NCI-H82 treated with DMSO at 0.1 percent for 48 hours (cell line): ENCODE results near the gene PHC2.
"Not testable (repeated sequence)": the region's sequence is repeated elsewhere in the genome, so short reads cannot be mapped to it uniquely, and the experiment has no call there.

Source experiments
- DNase-seq: peaks from one replicate; lab custom pipeline; 2025; ENCODE audit not compliant: unreplicated experiment; lab: John Stamatoyannopoulos, UW

Gene PHC2

DNA sequence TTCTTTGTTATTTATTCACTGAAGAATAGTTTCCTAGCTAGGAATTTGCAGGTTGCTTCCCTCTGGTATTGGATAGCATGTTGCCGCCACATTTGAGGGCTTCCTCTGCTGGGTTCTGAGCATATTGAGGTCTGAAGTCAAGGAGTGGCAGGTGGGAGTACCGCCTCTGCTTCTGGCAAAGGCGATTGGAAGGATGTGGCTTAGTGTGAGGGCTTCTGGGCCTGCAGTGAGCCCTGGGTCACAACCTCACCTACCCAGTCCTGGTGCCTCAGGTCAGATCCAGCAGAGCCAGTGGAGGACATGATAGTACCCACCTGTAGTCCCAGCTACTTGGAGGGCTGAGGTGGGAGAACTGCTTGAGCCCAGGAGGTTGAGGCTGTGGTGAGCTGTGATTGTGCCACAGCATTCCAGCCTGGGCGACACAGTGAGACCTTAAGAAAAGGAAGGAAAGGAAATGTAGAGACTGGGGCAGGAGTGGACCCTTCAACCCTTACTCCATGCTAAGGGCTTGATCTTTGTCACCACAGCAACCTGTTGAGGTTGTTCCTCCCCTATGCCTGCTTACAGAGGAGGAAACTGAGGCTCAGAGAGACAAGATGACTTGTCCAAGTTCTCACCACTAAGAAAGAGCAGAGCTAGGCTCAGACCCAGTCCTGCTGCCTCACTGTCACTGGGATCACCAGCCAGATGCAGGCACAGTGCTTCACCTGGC lies 132.8 kb downstream of the PHC2 start:
- DNase-seq = no peak

DNA sequence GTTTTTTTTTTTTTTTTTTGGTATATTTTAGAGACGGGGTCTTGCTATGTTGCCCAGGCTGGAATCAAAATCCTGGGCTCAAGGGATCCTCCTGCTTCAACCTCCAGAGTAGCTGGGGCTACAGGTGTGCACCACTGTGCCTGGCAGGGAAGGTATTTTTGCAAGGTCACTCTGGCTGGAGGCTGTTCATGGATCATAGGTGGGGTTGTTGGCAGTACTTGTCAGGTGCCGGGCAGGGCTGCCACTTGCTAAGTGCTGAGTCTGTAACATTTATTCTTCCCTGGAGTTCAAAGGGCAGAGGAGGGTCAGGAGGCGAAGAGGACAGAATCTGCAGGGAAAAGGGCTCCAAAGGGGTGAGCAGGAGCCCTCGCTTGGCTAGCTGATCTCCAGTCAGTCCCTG lies 134.1 kb downstream of the PHC2 start:
- DNase-seq = no peak

GRCh38 chr1:33296082-33296458 lies 134.8 kb downstream of the PHC2 start:
- no peak for DNase-seq

DNA sequence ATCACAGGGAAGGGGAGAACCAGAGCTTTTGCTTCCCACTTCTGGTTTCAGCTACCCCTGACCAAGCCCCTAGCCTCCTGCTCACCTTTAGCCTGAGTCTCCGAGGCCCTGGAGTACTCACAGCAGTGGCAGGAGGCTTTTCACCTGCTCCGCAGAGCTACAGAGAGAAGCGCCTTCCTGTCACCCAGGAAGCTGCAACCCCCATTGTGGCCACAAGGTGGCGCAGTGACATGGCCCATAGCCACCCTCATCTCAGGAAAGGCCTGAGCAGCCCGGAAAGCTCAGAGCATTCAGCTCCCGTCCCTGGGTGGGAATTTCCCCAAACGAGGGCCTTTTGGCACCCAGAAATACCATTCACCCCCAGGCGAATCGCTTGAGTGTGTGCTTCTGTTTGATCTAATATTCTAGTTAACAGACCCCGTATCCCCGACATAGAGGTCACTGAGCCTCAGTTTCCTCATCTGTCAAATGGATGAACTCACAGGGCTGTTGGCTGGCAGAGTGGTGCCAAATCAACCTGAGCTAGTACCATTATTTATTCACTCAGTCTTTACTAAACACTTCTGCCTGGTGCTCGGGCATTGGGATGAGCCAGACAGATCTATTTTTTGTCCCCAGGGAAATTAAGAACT lies 135.3 kb downstream of the PHC2 start:
- peak; percentile 26 for DNase-seq

GRCh38 chr1:33295023-33295422 lies 135.9 kb downstream of the PHC2 start:
- no peak for DNase-seq

DNA sequence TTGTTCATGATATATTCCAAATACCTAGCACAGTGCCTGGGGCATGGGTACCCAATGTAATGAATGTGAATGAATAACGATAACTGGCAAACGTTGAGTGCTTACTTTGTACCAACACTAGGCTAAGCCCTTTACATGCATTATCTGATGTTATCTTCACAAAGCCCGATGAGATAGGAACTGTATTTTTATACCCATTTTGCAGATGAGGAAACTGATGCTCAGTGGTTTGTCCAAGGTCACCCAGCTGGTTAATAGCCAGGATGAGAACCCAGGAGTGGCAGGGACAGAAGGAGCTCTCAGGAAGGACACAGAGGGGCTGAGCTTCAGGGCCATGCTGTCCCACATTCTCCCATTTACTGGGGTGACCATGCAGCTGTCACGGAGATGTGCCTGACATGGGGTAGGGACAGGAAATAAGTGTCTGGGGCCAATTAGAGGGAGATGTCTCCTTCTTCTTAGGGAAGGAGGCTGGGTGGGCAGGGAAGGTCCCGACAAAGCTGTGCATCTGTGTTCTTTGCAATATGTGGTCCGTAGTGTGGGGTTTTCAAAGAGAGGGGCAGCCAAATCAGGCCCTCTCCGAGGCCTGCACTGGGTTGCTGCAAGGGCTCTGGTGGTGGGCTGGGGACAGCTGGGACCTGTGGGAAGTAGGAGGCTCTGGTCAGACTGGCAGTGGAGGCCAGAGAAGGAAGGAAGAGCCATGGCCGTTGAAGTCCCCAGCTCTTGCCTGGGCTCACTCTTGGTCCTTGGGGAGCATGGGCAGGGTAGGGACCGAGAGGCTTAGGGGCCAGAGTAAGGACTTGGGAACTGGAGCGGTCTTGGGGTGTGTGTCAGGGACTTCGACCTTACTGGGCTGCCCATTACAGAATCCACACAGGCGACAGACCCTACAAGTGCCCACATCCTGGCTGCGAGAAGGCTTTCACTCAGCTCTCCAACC lies 136.6 kb downstream of the PHC2 start:
- no peak for DNase-seq

DNA sequence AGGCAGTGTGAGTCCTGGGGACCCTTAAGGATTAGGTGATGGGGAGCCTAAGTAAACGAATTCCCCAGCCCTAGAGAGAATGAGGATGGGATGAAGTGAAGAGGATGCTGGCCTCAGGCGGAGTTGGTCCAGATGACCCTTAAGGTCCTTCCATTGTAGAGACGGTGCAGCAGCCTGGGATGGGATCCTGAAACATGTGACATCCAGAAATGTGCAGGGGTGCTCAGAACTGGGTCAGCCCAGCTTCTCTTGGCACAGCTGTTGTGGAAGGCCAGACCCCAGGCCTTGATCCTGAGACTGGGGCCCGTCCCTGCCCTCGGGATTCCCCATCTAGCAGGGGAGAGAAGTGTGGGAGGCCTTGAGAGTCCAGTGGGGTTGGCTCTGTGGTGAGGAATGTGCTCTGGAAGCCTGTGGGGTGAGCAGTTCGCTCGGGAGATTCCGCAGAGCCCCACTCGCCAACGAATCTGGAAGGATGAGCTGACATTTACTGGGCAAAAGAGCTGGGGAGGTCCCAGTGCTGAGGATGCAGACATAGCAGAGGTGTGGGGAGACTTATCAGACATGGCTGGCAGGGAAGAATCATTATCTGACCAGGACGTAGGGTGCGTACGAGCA lies 138.1 kb downstream of the PHC2 start:
- no peak for DNase-seq

DNA sequence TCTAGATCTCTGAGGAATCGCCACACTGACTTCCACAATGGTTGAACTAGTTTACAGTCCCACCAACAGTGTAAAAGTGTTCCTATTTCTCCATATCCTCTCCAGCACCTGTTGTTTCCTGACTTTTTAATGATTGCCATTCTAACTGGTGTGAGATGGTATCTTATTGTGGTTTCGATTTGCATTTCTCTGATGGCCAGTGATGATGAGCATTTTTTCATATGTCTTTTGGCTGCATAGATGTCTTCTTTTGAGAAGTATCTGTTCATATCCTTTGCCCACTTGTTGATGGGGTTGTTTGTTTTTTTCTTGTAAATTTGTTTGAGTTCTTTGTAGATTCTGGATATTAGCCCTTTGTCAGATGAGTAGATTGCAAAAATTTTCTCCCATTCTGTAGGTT lies 140.3 kb downstream of the PHC2 start:
- DNase-seq = not testable (repeated sequence)

GRCh38 chr1:33289858-33290154 lies 141.1 kb downstream of the PHC2 start:
- DNase-seq = no peak

- no peak for DNase-seq
Measured at GRCh38 chr1:33288976-33289857, 141.7 kb downstream of the PHC2 start.

- DNase-seq = no peak
Measured at GRCh38 chr1:33287317-33287716, 143.6 kb downstream of the PHC2 start.

DNA sequence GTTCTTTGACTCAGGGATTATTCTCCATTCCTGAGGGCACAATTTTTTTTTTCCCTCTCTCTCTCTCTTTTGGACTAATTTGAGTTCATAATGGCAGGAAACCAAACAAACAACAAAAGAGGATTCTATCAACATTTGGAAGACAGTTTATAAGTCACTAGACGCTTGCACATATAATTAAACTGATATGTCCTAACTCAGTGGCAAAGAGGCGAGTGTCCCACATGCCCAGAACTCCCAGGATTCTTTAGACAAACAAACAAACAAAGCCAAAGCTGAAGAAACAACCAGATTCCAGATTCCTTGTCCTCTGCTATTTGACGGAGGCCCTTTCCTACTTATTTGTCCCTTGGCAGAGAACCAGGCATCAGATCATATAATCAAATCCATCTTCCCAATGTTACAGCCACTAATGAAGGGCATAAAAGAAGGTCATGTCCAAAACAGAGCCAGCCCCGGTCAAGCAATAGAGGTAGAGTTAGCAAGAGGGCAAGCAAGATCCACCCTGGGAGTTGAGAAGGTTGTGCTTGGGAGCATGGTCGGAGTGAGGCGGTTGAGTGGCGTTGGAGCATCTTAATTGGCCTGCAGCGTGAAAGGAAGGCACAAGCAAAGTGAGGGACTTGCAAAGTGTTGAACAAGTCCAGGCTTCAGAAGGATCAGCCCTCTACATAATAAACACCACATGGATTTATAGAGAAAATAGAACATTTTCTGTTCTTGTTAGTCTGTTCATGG lies 144.3 kb downstream of the PHC2 start:
- DNase-seq = no peak

DNA sequence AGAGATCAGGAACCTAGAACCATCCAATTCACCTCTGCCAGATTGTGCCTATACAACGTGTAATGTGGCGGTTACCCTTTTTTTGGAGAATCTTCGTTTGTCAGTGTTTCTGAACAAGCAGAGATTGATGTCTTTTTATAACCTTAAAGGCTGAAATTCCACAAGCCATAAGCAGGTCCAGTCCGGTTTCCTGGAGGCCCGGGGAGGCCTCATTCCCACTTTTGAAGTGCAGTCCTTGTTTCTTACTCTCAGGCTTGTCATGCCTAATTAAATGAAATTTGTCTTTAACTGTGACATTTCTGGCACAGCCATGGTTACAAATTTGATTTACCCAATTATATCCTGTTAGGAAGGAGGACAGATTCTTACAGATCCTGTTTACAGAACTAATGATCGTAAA lies 146.8 kb downstream of the PHC2 start:
- DNase-seq = no peak

DNA sequence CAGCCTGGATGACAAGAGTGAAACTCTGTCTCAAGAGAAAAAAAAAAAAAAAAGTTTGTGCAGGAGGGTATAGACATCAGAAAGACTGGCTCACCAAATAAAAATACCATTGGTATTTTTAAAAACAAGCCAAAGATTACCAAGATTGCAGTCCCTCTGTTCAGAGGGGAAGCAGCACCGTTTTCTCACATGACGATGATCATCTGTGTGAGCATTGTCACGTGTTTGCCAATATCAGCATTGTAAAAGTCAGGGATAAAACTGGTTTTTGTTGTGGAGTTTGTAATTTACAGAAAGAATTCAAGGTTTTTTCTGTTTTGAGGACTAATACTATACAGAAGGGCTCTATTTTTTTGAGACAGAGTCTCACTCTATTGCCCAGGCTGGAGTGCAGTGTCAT lies 148.1 kb downstream of the PHC2 start:
- no peak for DNase-seq

DNA sequence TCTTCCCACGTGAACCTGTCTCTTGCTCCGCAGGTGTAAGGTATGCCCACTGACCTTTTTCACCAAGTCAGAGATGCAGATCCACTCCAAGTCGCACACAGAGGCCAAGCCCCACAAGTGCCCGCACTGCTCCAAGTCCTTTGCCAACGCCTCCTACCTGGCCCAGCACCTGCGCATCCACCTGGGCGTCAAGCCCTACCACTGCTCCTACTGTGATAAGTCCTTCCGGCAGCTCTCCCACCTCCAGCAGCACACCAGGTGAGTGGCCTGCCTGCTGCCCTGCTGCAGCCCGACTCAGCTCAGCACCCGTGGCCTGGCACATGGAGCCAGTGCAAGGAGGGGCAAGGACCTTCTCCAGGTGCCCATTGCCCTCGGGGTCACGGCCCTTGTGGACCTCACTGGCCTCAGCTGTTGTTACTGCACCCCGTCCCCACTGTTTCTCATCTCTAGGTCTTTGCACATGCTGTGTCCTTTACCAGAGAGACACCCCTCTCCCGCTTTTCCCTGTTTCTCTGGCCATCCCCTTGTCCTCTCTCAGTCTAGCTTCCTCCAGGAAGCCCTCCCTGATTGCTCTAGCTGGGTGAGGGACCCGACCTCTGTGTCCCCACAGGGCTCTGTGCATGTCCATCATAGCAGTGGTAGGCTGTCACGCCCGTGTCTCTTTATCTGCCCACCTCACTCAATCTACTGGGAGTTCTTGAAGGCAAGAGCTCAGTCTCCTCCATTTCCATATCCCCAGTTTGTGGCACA lies 149.2 kb downstream of the PHC2 start:
- no peak for DNase-seq

DNA sequence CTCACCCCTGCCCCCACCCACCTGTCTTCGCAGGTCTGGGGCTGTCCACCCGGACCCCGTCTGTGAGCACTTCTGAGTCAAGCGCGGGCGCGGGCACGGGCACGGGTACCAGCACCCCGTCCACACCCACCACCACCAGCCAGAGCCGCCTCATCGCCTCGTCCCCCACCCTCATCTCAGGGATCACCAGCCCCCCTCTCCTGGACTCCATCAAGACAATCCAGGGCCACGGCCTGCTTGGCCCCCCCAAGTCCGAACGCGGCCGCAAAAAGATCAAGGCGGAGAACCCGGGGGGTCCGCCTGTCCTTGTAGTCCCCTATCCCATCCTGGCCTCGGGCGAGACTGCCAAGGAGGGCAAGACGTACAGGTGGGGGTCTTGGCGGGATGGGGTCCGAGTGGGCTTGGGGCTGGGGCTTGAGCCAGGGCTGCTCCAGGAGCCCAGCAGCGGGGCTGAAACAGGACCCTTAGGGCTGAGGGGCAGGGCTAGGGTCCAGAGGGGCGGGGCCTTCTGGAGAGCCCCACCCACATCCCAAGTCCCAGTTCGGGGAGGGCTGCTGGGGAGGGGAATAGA lies 150.7 kb downstream of the PHC2 start:
- DNase-seq = no peak

DNA sequence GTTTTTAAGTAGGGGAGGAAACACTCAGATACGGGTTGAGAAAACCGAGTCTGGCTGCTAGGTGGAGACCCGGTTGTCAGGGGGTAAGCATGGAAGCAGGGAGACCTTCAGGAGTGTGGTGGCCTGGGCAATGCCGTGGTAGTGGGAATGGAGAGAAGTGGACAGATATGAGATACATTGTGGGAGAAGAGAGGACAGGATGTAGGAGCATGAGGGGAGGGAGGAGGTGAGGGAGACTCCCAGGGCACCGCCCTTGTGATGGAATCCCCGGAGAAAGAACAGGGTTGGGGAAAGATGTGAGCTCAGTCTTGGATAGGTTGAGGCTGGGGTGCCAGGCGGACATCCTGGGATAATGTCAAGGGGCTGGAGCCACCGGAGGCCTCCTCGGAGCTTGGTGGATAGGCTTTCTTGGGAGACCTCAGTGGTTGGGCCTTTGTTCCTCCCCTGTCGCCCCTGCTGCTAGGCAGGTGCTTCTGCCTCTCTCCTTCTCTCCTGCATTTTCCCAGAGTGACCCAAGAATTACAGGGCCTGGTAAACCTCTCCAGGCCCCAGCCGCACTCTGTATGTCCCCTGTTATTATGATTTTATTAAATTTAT lies 153.3 kb downstream of the PHC2 start:
- DNase-seq = no peak

GRCh38 chr1:33276573-33277298 lies 154.2 kb downstream of the PHC2 start:
- no peak for DNase-seq
